ENCODE results near the gene GPT2.

- TF ChIP-seq SIN3A (IDR thresholded peaks at IDR 0.05; ENCODE audit: borderline replicate concordance, insufficient read depth, low read length) (no peak), POLR2AphosphoS5 (IDR thresholded peaks at IDR 0.05; ENCODE audit: low read depth, low read length) (no peak), REST (IDR thresholded peaks at IDR 0.05; ENCODE audit: insufficient read depth in 1 of 2, low read depth in 2 of 2, low read length in 2 of 2) (no peak), TAF1 (IDR thresholded peaks at IDR 0.05; ENCODE audit: borderline replicate concordance, insufficient read depth, low read length) (no peak)
Measured at GRCh38 chr16:46897471-46897870, 13.3 kb downstream of the GPT2 start.

Measured in PFSK-1 (cell line).